ENCODE results near the gene ETF1.
"Not testable (repeated sequence)": the region's sequence is repeated elsewhere in the genome, so short reads cannot be mapped to it uniquely, and the experiment has no call there.

The ETF1 gene

DNA sequence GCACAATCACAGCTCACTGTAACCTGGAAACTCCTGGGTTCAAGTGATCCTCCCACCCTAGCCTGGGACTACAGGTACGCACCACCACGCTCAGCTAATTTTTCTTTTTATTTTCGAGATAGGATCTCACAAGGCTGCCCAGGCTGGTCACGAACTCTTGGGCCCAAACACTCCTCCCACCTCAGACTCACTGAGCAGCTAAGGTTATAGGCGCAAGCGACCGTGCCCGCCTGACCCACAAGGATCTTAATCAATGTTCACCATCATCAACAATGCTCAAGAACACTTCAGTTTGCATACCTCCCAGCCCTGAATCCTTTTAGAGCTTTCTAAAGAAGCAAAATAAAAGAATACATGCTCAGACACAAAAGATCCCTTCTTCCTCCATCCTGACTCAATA is 13.2 kb downstream of the ETF1 start:
- DNase-seq (ENCODE audit: low read depth in 3 of 3): no peak

DNA sequence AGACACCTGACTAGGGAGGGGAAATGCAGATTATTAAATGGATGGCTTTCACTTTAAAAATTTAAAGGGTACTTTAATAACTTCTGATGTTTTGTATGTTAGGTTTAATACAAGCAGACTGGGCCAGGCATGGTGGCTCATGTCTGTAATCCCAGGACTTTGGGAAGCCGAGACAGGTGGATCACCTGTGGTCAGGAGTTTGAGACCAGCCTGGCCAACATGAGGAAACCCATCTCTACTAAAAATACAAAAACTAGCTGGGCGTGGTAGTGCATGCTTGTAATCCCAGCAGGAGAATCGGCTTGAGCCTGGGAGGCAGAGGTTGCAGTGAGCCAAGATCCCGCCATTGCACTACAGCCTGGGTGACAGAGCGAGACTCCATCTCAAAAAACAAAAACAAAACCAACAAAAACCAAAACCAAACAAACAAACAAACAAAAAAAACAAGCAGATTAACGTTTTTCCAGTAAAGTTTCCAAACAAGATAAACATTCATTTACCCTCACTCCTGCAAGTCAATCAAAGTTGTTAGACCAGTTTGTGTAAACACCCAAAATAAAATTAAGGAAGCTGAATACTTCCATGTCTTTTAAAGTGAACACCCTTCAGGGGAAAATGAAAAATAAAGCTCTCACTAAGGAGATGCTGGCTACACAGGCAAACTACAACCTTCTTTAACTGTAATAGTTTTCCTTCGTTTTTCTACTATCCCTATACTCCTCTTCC is 14.1 kb downstream of the ETF1 start:
- no peak for DNase-seq (ENCODE audit: low read depth in 3 of 3)

DNA sequence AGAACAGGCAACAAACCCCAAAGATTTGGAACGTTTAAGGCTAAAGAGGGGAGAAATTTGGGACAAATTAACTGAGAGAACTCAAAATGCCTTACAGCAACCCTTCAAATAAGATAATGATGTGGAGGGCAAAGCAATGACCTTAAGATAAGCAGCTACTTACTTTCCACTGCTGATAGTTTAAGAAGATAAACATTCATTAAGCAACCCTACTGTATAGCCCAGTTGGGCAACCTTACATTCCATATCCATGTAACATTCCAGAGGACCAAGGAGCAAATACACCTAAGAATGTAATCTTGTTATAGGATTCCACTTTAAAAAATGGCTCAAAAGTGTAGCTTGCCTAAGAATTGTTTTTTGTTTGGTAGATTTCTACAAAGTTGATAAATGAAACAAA is 14.8 kb downstream of the ETF1 start:
- DNase-seq (ENCODE audit: low read depth in 3 of 3): no peak

DNA sequence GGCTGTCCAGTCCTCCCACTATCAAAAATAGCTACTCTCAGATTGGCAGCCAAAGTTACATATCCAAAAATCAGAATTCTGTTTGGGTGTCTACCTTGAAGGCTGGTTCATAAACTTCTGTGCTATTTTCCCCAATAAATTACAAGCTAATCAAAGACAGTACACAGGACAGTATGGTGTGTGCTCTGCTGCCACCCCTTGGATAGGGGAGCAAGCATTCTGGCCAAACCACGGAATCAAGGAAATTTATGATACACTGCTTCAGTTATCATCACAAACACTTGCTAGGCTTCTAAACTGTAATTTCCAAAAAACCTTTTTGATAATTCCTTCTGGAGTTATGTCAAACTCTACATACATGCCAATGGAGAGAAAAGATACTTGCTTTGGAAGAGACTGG is 15.9 kb downstream of the ETF1 start:
- no peak for DNase-seq (ENCODE audit: low read depth in 3 of 3)

DNA sequence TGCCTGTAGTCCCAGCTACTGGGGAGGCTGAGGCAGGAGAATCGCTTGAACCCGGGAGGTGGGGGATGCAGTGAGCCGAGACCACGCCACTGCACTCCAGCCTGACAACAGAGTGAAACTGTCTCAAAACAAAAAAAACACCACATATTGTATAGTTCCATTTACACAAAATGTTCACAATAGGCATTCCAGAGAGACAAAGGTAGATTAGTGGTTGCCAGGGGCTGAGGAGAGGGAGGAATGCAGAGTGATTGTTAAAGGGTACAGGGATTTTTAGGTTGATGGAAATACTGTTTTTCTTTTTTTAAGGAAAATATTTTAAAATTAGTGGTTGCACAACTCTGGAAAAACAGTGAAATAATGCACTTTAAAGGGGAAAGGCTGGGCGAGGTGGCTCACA is 19.6 kb downstream of the ETF1 start:
- no peak for DNase-seq (ENCODE audit: low read depth in 3 of 3)

DNA sequence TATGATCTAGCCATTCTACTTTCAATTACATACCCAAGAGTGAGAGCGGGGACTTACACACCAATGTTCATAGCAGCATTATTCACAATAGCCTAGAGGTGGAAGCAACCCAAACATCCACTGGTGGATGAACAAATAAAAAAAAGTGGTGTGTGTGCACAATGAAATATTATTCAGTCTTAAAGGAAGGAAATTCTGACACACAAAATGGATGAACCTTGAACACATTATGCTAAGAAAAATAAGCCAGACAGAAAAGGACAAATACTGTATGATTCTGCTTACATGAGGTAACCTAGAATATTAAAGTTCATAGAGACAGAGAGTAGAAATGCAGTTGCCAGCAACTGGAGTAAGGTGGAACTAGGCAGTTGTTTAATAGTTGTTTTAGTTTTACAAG is 22.1 kb downstream of the ETF1 start:
- no peak for DNase-seq (ENCODE audit: low read depth in 3 of 3)

DNA sequence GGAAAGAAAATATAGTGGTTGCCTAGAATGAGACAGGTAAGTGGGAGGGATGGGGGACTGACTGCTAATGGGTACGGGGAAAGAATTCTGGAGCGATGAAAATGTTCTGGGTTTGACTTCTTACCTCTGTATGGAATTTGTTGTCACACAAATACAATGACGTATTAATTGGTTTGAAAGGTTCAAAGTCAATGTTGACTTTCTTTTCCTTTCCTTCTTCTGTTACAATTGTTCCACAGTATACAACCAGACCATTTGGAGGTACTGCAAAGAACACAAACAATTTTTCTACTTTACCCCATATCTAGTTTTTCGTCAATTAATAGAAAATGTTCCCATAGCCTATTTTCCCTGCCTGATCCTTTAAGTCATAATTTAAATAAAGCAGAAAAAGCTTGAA is 25.6 kb downstream of the ETF1 start:
- DNase-seq (ENCODE audit: low read depth in 3 of 3): no peak

DNA sequence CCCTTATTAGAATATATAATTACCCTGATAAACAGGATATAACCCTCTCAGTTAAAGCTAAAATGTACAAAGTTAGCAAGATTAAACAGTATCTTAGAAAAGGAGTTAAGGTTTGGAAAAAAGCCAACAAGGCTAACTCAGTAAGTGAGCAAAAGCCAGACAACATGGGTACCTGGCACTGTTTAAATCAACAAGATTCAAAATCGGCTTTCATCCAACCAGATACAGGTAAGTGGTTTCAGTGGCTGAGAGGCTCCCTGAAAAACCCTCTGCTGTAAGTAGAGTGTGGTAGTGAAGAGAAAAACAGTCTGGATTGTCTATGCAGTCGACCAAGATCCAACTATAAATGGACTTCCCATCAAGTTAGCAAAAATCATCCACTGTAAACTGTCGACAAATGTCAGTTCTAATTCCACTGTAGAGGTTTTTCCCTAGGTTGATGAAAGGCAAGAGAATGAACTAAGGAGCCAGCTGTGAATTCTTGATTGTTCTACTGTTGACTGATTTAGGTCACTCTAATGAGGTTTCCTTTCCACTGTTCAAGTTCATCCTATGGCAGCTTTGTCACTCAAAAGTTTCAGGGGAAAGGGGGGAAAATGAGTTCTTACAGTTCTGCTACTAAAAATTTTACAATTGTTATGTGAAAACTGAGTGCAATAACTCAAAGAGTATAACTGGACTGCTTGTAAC is 27.3 kb downstream of the ETF1 start:
- no peak for DNase-seq (ENCODE audit: low read depth in 3 of 3)

DNA sequence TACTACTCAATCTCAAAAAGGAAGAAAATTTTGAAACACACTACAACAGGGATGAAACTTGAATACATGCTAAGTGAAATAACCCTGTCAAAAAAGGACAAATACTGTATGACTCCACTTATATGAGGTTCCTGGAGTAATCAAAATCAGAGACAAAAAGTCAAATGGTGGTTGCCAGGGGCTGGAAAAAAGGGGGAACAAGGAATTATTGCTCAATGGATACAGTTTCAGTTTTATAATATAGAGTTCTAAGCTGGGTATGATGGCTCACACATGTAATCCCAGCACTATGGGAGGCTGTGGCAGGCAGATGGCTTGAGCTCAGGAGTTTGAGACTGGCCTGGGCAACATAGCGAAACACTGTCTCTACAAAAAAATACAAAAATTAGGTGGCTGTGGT is 29.0 kb downstream of the ETF1 start:
- DNase-seq (ENCODE audit: low read depth in 3 of 3): no peak

DNA sequence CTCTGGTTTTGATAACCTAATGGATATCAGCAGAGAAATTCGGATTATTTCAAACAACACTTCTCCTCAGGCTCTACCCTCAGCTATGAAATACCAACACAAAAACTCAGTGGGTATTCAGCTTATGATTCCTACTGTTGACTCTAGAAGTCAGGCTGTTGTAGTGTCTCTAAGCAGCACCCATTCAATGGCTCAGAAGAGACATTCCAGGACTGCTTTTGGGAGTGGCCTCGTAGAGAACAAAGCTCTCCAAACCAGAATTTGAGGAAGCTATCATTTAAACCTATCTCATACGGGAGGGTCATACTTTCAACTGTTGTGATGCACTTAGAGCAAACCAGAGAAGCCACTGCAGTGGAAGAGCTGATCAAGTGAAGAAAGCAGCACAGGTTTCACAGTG is 34.1 kb downstream of the ETF1 start:
- no peak for DNase-seq (ENCODE audit: low read depth in 3 of 3)

DNA sequence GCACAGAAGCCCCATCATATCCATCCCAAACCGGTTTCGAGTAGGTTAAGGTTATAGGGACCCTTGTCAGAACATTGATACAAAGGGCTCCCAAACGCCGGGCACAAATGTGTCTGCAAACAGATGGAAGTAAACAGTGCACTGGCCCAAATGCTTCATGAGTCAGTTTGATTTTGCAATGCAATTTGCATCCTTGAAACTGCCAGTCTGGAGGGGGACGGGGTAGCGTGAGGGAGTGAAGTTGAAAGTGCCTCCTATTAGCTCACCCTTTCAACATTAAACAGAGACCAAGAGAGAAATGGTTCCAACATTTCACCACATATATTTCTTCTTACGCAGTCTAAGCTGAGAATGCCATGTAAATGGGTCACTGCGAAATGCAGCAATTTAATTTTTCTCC is 35.6 kb downstream of the ETF1 start:
- not testable (repeated sequence) for DNase-seq (ENCODE audit: low read depth in 3 of 3)

DNA sequence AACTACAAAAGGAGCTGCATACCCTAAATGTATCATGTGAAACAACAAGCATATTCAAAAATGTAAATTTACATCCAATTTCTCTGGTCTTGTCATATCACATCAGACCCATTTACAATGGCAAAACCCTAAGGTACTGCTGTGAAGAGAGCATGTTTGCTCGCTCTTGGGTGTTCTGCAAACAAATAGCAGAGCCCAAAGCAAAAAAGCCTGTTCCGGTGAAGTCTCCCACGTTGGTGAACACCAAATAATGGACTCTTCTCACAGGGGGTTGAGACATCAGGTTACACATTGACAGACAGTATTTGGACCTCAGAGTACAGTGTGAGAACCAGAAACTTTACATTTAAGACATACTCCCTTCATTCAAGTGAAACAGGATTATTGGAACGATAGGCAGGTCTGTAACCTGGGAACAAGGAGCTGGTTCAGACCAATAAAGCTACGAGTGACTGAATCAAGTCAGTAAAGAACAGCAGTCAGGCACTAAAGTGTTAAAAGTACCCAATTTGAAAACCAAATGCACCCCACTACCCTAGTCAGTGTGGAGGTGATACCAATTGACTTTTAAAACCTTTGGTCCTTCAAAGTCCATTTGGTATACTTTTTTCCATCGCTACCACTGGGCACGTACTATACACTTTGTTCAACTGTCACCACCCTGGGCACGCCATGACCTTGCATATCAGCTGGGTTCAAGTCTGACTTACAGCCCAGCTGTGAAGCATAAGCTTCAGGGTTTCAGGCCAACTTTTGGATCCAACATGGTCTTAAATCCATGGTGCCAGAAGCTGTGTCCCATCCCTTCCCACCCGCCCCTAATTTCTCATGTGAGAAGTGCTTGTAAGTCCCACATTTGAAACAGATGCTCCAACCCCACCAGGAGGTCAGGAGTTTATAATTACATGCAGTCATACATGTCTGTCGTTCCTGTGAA is 36.4 kb downstream of the ETF1 start:
- no peak for DNase-seq (ENCODE audit: low read depth in 3 of 3)

DNA sequence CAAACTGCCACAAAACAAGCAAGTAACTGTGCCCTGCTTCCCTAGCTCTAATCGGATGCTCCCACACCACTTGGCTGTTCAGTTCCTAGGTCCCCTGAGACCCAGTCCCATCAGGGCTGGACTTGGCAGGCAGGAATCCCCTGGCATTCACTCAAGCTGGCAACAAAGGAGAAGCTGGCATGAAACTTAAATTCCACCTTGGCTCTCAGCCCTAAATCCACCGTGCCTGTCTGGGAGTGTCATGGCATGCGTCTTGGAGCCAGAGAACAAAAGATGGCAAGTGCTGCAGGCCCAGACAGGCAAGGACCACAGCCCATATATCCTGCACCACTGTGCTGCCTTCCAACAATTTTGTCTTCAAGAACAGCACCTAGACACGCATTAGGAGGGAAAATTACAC is 38.2 kb downstream of the ETF1 start:
- no peak for DNase-seq (ENCODE audit: low read depth in 3 of 3)

DNA sequence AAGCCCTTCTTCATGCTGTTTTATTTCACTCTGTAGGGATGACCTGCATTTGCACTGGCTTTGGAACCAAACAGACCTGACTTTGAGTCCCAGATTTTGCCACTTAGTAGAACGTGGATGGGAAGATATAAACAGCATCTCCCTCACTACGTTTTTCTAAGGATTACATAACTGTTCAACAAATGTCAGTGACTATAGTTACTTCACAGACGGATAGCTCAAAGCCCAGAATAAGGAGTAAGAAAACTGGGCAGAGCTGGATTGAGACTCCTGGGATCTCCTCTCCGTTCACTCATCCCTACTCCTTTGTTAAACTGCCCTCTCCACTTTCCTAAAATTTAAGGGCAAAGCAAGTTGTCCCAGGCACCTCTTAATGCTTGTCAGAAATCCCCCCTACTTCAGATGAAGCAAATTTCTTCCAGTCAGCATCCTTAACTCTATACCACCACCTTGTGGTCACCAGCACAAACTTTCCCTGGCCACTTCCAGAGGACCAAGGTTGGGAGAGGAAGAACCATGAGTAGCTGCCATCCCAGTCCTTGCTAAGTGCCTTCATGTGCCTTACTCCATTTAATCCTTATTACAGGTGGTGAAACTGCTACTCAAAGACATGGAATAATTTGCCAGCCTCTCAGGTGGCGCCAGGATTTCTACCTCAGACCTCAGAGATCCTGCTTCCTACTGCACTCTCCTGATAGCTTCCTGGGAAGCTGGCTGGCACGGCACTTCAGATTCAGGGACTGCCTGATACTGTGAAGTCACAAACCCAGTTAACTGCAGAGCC is 39.4 kb downstream of the ETF1 start:
- DNase-seq (ENCODE audit: low read depth in 3 of 3): no peak

DNA sequence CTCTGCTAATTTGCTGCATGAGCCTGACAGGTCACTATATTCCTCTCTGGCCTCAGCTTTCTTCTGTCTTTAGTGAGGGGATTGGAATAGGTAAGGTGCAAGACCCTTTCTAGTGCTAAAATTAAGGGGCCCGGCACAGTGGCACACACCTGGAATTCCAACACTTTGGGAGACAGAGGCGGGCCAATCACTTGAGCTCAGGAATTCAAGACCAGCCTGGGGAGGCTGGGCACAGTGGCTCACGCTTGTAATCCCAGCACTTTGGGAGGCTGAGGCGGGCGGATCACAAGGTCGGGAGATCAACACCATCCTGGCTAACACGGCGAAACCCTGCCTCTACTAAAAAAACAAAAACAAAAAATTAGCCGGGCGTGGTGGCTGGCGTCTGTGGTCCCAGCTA is 40.5 kb downstream of the ETF1 start:
- no peak for DNase-seq (ENCODE audit: low read depth in 3 of 3)

DNA sequence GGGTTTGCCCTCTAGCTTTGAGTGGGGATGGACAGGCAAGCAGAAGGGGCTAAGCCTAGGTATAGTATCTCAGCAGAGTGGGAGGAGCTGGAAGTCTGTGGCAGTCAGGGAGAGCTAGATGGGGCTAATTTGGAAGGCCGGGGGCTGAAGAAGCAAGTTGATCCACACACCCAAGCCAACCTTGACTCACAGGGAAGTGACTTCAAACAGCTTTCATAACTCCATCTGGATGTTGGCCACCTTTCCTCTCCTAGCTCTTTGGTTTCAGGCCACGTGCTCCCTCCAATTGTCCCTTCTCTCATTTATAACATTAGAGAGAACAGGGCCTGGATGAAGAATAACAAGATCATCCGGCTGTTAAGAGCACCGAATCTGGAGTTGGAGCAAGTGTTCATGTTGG is 40.9 kb downstream of the ETF1 start:
- DNase-seq (ENCODE audit: low read depth in 3 of 3): no peak

DNA sequence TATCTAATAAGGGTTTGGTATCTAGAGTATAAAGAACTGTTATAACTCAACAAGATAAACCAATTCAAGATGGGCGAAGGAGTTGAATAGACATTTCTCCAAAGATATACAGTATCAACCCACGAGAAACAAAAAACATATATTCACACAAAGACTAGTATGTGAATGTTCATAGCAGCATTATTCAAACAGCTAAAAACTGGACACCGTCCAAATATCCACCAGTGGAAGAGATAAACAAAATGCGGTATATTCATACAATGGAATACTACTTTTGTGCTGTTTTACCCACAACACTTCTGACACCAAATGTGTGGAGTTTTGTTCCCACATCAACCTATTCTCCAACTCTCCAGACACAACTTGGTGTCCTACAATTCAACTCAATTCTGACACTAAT is 44.7 kb downstream of the ETF1 start:
- DNase-seq (ENCODE audit: low read depth in 3 of 3): no peak

DNA sequence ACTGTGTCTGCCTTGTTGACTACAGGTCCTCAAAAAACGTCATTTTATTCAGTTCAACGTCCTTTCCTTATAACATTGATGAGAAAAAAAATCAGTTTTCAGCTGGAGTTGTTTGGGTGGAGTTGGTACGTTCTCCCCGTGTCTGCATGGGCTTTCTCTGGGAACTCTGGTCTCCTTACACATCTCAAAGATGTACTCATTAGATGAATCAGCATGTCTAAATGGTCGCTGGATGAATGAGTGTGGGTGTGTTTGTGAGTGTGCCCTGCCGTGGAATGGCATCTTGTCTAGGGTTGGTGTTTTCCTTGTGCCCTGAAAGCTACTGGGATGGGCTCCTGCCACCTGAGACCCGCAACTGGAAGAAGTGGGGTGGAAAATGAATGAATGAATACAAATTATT is 47.7 kb downstream of the ETF1 start:
- no peak for DNase-seq (ENCODE audit: low read depth in 3 of 3)

DNA sequence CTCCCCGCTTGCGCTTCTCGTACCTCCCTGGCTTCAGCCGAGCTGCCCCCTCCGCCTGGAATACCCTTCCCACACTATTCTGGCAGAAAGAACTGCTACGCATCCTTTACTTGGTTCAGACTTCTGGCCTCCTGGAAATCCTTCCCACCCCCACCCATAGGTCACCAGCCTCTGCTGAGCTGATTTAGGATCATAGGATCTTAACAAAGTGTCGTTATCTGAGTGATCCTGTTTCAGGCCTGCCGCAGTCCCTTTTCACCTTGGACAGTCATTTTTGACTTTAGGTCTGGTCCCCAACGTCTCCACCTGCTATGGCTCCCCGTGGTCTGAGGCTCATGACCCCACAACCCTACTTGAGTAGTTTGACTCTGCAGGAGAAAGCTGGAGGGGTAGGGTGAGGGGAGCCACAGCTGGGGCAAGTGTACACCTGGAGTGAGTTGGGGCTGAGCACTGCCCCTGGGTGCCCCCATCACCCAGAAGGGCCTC is 50.4 kb downstream of the ETF1 start:
- DNase-seq (ENCODE audit: low read depth in 3 of 3): no peak

DNA sequence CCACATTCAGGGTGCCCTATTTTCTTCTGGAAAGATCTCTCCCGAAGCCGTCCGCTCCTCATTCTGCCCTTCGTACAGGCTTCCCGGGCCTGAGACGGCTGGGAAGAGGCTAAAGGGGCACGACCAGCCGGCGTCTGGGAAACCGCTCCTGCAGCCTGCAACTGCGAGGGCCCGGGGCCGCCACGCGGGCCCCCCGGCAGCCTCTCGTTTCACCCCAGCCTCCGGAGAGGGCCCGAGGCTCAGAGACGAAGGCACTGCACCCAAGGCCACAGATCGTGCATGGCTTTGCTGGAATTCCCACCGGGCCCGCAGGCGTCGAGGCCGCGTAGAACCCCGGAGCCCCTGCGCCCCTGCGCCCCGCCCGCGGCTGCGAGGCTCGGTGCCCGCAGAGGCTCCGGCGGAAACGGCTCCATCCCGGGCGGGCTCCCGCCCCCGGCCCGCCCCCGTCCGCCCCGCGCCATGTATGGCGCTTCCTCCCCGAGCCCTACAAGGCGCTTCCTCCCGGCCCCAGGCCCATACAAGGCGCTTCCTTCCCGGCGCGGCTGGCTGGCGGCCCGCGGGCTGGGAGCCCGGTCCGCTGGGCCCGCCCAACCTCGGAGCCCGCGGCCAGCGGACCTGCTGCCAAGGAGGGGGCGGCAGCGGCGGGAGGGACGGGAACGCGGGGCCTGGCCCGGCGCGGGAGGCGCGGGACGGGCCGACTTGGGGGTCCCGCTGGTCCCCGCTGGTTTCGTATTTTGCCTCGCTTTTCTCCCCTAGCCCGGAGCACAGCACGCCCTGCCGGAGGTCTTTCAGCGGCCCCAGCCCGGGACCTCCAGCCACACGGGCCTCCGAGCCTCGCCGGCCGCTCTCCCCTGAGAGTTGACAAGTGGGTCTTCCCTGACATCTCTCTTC is 51.1 kb downstream of the ETF1 start:
- DNase-seq (ENCODE audit: low read depth in 3 of 3): peak; percentile 71 to 83 (median 72)

DNA sequence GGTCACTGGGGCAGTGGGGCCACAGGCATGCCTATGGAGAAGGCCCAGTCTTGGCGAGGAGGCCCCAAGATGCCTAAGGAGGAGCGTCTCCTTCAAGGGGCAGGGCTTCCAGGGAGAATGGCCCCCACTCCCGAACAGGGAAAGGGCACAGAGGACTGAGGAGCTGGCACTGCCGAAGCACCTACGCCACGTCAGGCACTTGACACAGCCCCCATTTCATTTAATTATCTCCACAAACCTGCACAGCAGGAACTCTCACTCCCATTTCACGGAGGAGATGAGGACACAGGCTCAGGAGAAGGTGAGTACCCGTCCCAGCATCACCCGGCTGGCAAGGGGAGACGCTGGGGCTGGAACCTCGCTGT is 51.8 kb downstream of the ETF1 start:
- DNase-seq (ENCODE audit: low read depth in 3 of 3): no peak

Data from stimulated activated CD4-positive, alpha-beta T cell treated with anti-CD3 and anti-CD28 coated beads, TNF-alpha, amount 100 ng/mL, for 24 hours (primary cell).